Stomach (tissue), 4 donors: ENCODE measurements around the gene PRKCZ.

Experiments used
- EP300 ChIP-seq: sonication (generic); formaldehyde crosslinking; IDR thresholded peaks from one replicate; pipeline ENCODE4 v1.6.1; 2017; ENCODE audit warnings: antibody characterized with exemption
- POLR2A ChIP-seq, 4 donors: fragments of 450-650 bp; IDR thresholded peaks; one replicate each; pipeline ENCODE4 v1.6.1; 2016; ENCODE audit warnings: antibody characterized with exemption in 4 of 4, control low read depth in 2 of 4, mild to moderate bottlenecking in 1 of 4, moderate library complexity in 1 of 4
- POLR2AphosphoS5 ChIP-seq, 3 donors: sonication (generic); formaldehyde crosslinking; IDR thresholded peaks; one replicate each; pipeline ENCODE4 v1.6.1; 2016; ENCODE audit warnings: antibody characterized with exemption in 3 of 3
- TF ChIP-seq, protein P1 (sequence below), 7 experiments: fragments of 450-650 bp in 4 of 7; fragments of 200-600 bp in 3 of 7; sonication (generic) in 3 of 7; IDR thresholded peaks; one replicate each; pipeline ENCODE4 v1.5.1; 2016 to 2019; ENCODE audit warnings: antibody characterized with exemption in 7 of 7, control low read depth in 2 of 7, mild to moderate bottlenecking in 1 of 7

DNA sequence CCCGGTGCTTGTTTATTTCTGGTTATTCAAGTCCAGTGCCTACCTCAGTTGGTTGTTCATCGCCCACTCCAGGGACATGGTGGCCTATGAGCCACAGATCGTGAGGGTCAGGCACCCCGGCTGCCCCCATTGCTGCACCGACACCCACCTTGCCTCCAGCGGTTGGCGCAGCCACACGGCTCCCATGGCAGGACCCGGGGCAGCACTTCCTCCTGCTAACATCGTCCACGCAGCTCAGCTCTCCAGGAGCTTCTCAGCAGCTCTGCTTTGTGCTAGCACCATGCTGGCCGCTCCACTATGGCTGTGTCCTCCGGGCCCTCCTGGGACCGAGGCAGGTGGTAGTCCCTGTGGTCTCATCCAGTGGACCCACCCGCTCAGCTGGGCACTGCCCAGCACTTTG lies 13.9 kb upstream of the PRKCZ start:
- TF ChIP-seq, protein P1, sequence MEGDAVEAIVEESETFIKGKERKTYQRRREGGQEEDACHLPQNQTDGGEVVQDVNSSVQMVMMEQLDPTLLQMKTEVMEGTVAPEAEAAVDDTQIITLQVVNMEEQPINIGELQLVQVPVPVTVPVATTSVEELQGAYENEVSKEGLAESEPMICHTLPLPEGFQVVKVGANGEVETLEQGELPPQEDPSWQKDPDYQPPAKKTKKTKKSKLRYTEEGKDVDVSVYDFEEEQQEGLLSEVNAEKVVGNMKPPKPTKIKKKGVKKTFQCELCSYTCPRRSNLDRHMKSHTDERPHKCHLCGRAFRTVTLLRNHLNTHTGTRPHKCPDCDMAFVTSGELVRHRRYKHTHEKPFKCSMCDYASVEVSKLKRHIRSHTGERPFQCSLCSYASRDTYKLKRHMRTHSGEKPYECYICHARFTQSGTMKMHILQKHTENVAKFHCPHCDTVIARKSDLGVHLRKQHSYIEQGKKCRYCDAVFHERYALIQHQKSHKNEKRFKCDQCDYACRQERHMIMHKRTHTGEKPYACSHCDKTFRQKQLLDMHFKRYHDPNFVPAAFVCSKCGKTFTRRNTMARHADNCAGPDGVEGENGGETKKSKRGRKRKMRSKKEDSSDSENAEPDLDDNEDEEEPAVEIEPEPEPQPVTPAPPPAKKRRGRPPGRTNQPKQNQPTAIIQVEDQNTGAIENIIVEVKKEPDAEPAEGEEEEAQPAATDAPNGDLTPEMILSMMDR (IDR thresholded peaks at IDR 0.05), result no peak
- TF ChIP-seq POLR2A (IDR thresholded peaks at IDR 0.05) (no peak), POLR2AphosphoS5 (IDR thresholded peaks at IDR 0.05) (no peak), EP300 (no peak)
